GM19455 (cell line): ENCODE data around the gene CDKL1.

Experiments used
- ATAC-seq: cut with Tn5 transposase; IDR thresholded peaks from one replicate; pipeline ENCODE4 v1.9.1; 2021; ENCODE audit not compliant: unreplicated experiment

CDKL1 gene

DNA sequence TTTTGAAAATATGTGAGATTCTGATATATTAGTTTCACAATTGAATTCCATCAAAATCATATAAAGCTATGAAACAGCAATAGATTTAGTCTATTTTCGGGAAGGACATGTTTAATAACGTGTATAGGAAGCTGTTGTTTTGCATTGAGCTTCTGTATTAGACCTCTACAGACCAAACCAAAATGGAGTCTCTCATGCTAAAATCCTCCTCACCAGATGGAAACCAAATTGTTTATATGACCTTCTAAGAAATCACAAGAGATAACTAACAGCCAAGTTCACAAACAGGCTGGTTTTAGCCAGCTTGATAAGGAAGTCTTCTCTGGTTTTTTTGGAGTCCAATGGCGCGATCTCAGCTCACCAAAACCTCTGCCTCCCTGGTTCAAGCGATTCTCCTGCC lies 108.5 kb downstream of the CDKL1 start:
- ATAC-seq = no peak

DNA sequence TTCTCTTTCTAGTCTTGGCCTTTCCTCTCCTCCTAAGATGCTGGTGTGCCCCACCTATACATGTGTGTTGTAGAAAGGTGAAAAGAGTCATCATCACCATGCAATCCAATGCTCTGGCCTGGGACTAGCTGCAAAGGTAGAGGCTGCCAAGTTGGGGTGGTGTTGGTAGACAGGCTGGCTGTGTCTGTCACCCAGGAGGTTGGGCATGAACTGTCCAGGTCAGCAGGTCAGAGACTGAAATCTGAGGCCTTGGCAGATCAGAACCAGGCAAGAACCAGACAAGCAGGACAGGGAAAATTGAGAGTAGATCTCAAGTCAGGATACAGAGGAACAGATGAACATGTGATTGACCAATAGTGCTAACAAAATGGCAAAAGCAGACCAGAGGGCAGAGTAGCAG lies 110.8 kb downstream of the CDKL1 start:
- no peak for ATAC-seq
